ENCODE data around the gene DEFB132.

DEFB132 gene

GRCh38 chr20:266596-267562 lies 9.4 kb downstream of the DEFB132 start:
- peak; percentile 61 for DNase-seq (ENCODE audit: low read depth)

DNA sequence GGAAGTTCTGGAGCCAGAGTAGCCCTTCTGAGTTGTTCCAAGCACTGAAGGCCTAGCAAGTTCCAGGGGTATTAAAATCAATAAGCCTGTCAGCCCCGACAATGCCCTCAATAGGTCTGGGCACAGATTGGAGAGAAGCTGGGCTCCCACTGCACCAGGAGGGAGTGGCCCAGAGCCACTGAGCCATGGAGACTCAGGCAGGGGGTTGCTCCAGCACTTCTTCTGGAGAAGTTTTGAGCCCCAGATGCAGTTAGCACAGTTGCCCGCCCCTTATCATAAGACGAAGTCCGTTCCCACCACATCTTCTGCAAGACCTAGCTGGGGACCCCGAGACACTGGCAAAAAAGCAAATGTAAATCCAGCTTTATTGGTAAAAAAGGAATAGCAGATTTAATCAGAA lies 13.0 kb downstream of the DEFB132 start:
- DNase-seq (ENCODE audit: low read depth): no peak

DNA sequence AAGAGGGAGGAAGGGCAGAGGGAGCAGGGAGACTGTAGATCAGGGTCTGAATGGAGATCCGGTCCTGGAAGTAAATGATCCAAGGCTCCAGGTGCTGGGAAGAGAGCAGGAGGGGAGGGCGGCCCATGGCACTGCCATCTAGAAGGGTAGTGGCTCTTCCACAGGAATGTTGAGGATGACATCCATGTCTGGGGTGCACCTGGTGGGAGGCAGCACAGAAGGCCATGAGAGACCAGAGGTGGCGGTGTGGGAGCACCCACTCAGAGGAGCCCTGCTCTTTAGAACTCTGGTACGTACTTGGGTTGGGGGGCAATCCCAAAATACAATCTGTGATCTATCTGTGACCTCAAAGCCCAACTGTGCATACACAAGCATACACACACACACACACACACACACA lies 13.5 kb downstream of the DEFB132 start:
- no peak for DNase-seq (ENCODE audit: low read depth)

DNA sequence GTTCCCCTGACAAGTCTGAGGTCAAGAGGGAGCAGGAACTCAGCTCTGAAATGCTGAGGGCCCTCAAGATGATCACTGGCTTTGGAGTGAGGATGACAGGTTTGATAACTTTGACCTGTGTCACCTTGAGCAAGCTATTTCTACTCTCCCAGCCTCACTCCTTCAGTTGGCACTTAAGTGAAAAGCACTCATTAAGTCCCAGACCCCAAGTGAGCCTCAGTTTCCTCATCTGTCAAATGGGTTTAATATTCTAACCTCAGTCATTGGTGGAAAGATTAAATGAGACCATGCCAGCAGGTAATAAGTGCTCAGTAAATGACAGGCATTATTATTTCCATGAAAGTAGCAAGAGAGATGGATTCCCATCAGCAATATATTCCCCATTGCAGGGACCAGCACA lies 14.0 kb downstream of the DEFB132 start:
- no peak for DNase-seq (ENCODE audit: low read depth)

DNA sequence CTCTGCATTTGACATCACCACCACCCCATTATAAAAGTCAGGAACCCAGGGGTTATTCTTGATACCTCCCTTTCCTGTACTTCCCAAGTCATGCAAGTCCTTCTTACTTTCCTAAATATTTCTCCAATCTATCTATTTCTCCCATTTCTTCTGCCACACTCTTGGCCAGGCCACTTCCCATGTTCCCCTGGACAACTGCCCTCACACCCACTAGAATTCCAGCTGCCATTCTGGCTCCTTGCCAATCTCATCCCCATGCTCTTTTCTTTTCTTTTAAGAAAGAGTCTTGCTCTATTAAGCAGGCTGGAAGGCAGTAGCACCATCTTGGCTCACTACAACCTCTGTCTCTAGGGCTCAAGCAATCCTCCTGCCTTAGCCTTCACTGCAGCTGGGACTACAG lies 15.2 kb downstream of the DEFB132 start:
- no peak for DNase-seq (ENCODE audit: low read depth)

- no peak for DNase-seq (ENCODE audit: low read depth)
Observed at GRCh38 chr20:273884-274283, 16.4 kb downstream of the DEFB132 start.

DNA sequence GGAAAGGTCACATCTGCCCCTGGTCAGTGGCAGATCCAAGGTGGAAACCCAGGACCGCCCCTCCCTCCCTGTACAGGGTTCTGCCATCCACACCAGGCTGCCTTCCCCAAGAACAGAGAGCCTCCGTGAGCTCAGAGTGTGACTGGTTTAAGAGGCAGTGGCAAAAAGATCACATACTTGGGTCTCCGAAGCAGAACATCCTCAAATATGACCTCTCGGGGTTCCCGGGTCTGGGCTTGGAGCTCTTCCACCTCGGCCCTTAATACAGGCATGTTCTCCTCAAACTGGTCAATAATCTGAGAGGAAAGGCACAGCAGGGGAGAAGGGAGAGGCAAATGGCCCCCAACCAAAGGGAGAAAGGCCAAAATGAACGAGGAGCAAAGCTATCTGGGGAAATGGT lies 18.3 kb downstream of the DEFB132 start:
- no peak for DNase-seq (ENCODE audit: low read depth)

GRCh38 chr20:276620-277495 lies 19.3 kb downstream of the DEFB132 start:
- no peak for DNase-seq (ENCODE audit: low read depth)

DNA sequence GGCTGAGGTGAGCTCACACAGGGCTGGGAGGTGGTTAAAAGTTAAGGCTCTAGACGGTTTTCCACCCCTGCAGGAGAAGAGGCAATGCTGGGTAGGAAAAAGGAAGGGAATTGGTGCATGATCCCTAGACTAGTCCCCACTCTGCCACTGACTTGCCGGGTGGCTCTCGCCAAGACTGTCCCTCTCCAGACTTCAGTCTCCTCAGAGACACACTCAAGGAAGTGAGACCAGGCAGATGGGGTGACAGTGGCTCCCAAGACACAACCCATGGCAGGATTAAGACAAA lies 19.9 kb downstream of the DEFB132 start:
- DNase-seq (ENCODE audit: low read depth): no peak

GRCh38 chr20:278181-278580 lies 20.7 kb downstream of the DEFB132 start:
- no peak for DNase-seq (ENCODE audit: low read depth)

- peak; percentile 67 for DNase-seq (ENCODE audit: low read depth)
Observed at GRCh38 chr20:278607-279571, 21.4 kb downstream of the DEFB132 start.

- no peak for DNase-seq (ENCODE audit: low read depth)
Observed at GRCh38 chr20:284172-284571, 26.6 kb downstream of the DEFB132 start.

- no peak for DNase-seq (ENCODE audit: low read depth)
Observed at GRCh38 chr20:286508-286907, 29.0 kb downstream of the DEFB132 start.

DNA sequence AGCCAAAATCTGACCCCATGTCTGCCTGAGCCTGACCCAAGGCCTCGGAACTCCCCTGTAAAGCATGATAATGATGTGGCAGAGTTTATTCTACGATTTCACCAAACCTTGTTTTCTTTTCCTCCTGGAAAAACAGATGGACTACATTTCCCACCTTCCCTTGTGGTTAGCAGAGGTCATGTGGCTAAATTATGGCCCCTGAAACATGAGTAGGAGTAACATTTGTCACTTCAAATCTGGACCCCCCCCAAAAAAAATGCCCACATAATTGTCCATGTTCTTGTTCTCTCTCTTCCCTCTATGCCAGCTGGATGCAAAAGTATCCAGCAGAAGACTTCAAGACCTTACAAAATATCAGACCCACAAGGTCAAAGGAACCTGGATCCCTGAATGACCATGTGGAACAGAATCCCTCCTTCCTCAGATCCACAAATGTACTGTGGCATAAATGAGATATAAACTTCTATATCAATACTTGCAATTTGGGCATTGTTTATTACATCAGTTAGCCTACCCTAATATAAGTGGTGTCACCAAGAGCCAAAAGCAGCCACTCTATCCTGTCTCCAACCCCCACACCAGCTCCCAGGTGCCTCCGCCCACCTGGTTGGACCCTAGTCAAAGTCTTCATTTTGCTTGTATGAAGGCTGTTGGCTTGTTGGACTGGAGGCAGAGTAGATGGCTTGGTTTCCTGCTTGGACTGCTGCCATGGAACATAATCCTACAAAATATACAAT lies 31.6 kb downstream of the DEFB132 start:
- DNase-seq (ENCODE audit: low read depth): no peak

GRCh38 chr20:289693-290083 lies 32.2 kb downstream of the DEFB132 start:
- DNase-seq (ENCODE audit: low read depth): no peak

DNA sequence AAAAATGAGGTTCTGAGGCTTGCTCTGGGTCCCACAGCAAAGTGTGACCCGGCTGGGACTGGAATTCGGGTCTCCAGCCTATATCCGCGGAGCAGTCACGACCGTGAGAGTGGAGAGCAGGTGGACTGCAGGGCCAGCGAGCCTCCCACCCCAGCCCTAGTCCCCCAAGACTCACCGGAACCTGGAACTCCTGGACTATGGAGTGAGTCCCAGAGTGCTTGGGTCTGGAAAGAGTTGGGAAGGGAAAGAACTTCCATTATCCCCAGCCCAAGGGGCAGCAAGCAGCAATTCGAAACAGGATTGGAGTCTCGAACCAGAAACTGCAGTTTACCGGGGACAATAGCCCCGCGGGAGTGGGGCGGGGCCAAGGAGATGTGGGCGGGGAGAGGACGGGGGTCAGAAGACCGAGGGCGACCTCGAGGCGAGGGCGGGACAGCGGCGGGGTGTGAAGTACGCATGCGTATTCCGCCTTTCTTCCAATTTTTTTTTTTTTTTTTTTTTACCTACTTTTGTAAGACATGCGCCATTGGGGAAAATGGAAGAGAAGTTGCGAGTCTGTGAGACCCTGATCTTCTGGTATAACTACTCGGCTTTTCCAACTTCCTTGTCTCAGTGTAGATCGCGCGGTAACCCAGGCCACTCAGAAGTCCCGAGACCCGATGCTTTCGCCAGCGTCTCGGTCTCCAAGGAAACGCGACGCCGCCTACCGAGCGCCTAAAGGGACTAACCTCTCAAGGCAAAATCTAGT lies 32.7 kb downstream of the DEFB132 start, which contains the start of gene C20orf96:
C20orf96 (minus strand) TSS at position 667 of the 748 bp plus-strand sequence; CDS start at position 527, 140 bp downstream.
- DNase-seq (ENCODE audit: low read depth): peak; percentile 94

GRCh38 chr20:294602-295001 lies 37.1 kb downstream of the DEFB132 start:
- DNase-seq (ENCODE audit: low read depth): no peak

DNA sequence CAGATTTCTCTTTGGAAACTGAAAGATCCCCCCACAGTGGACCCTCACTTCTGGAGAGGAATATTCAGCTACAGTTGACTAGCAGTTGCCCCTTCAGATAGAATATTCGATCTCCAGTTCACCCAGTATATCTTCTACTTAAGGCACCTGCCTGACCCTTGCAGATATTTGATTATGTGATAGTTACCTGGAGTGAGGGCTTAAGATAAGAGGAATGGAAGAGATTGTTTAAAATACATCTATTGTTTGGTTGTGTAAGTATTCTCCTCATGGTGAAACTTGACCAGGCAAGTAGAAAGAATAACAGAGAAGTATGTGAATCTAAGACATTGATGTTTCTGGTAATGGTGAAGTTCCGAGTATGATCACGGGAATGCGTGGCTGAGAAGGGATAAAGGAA lies 38.3 kb downstream of the DEFB132 start:
- DNase-seq (ENCODE audit: low read depth): no peak

- peak; percentile 96 for DNase-seq (ENCODE audit: low read depth)
Observed at GRCh38 chr20:297098-297924, 39.8 kb downstream of the DEFB132 start, which contains the start of gene ZCCHC3. Gene ZCCHC3, plus strand, starts transcription at chr20:297570. Its CDS starts 17 bp downstream, at chr20:297587.

Data from fibroblast of gingiva (primary cell).